B cell (primary cell): ENCODE results near the gene FAM234A. TPM values are rescaled to one million over a fixed set of nuclear protein-coding genes. Genes with fewer than 3 reads are reported as not detected.

Experiments
- ATAC-seq: fragments of 200-7000 bp; cut with Tn5 transposase; one replicate; pipeline ENCODE4 v1.10.0; 2021; ENCODE audit warnings: low read depth, mild to moderate bottlenecking, moderate number of reproducible peaks, moderate library complexity
- CTCF ChIA-PET: fragments of 350-600 bp; sonication (Branson Sonifier 250); formaldehyde crosslinking; loops from one replicate; lab custom pipeline; 2021; ENCODE audit warnings: antibody characterized with exemption, inconsistent platforms; lab: Charles Lee
- POLR2A ChIA-PET: fragments of 350-600 bp; sonication (Branson Sonifier 250); formaldehyde crosslinking; loops from one replicate; lab custom pipeline; 2021; ENCODE audit warnings: antibody characterized with exemption; lab: Charles Lee
- DNase-seq: peaks from one replicate; pipeline ENCODE4 v3.0.0; 2013
- H2AFZ ChIP-seq: 2 replicates; pipeline ENCODE4 v1.6.1; 2012; ENCODE audit warnings: mild to moderate bottlenecking, low read depth, low read length; ENCODE audit not compliant: insufficient read depth, poor library complexity, severe bottlenecking
- H3K27ac ChIP-seq, 2 donors: 1 replicate in 1 of 2; 2 replicates in 1 of 2; pipeline ENCODE4 v1.5.1; 2012 to 2013; ENCODE audit warnings: low read length in 2 of 2, mild to moderate bottlenecking in 2 of 2, moderate library complexity in 1 of 2
- H3K27me3 ChIP-seq, 4 experiments: fragments of 200-600 bp in 1 of 4; sonication (generic) in 1 of 4; replicated peaks in 1 of 4; 1 replicate in 2 of 4; 2 replicates in 2 of 4; pipeline versions ENCODE4 v1.6.1 to v1.7.0; 2013 to 2016; ENCODE audit warnings: low read length in 3 of 4, mild to moderate bottlenecking in 2 of 4, mixed read lengths in 1 of 4, moderate library complexity in 1 of 4; ENCODE audit not compliant: insufficient read depth in 4 of 4, control insufficient read depth in 3 of 4; ENCODE audit errors: control extremely low read depth in 1 of 4
- H3K36me3 ChIP-seq, 2 experiments: replicated peaks in 1 of 2; 1 replicate in 1 of 2; 2 replicates in 1 of 2; pipeline versions ENCODE4 v1.6.1 to v1.7.1; 2013; ENCODE audit warnings: low read length in 1 of 2; ENCODE audit not compliant: insufficient read depth in 2 of 2, control insufficient read depth in 1 of 2; ENCODE audit errors: control extremely low read depth in 1 of 2, extremely low read depth in 1 of 2
- H3K4me1 ChIP-seq, 2 donors: fragments of 200-600 bp in 1 of 2; sonication (generic) in 1 of 2; 1 replicate in 1 of 2; 2 replicates in 1 of 2; pipeline versions ENCODE4 v1.5.1 to v1.6.1; 2013 to 2017; ENCODE audit warnings: low read length in 2 of 2; ENCODE audit not compliant: control insufficient read depth in 2 of 2, insufficient read depth in 2 of 2
- H3K4me2 ChIP-seq: replicated peaks from 2 replicates; pipeline ENCODE3; 2012; ENCODE audit warnings: mild to moderate bottlenecking, low read depth, low read length; ENCODE audit not compliant: poor library complexity, severe bottlenecking
- H3K4me3 ChIP-seq, 5 experiments: fragments of 200-600 bp in 1 of 5; sonication (generic) in 1 of 5; 1 replicate in 3 of 5; 2 replicates in 2 of 5; pipeline versions ENCODE4 v1.5.1 to v1.7.0; 2011 to 2016; ENCODE audit warnings: low read length in 4 of 5, mild to moderate bottlenecking in 4 of 5, low read depth in 2 of 5, control low read depth in 1 of 5, moderate library complexity in 1 of 5; ENCODE audit not compliant: insufficient read depth in 1 of 5; ENCODE audit errors: control extremely low read depth in 1 of 5, extremely low read depth in 1 of 5
- H3K79me2 ChIP-seq: fragments of 200-600 bp; sonication (generic); one replicate; pipeline ENCODE4 v1.6.0; 2016; ENCODE audit warnings: low read length; ENCODE audit not compliant: control insufficient read depth, insufficient read depth
- H3K9ac ChIP-seq: fragments of 200-600 bp; sonication (generic); 2 replicates; pipeline ENCODE4 v1.6.1; 2017; ENCODE audit warnings: mild to moderate bottlenecking, low read length, moderate library complexity
- H3K9me3 ChIP-seq, 3 donors: one replicate each; pipeline versions ENCODE4 v1.6.1 to v1.7.1; 2013; ENCODE audit warnings: low read length in 2 of 3; ENCODE audit not compliant: control insufficient read depth in 2 of 3, insufficient read depth in 1 of 3; ENCODE audit errors: control extremely low read depth in 1 of 3
- H4K20me1 ChIP-seq: 2 replicates; pipeline ENCODE4 v1.6.0; 2012; ENCODE audit warnings: mild to moderate bottlenecking, low read length; ENCODE audit not compliant: insufficient read depth, control insufficient read depth, poor library complexity, severe bottlenecking
- H3K27ac Mint-ChIP-seq: one replicate; pipeline ENCODE4 v1.8.0; 2021; ENCODE audit warnings: mixed read lengths
- H3K27me3 Mint-ChIP-seq: one replicate; pipeline ENCODE4 v1.8.0; 2021; ENCODE audit warnings: mixed read lengths
- H3K4me1 Mint-ChIP-seq: one replicate; pipeline ENCODE4 v1.8.0; 2021; ENCODE audit warnings: mixed read lengths
- H3K4me3 Mint-ChIP-seq: one replicate; pipeline ENCODE4 v1.8.0; 2021; ENCODE audit warnings: mixed read lengths
- H3K9me3 Mint-ChIP-seq: one replicate; pipeline ENCODE4 v1.8.0; 2022; ENCODE audit warnings: mixed read lengths; ENCODE audit not compliant: insufficient read depth
- CTCF ChIP-seq: fragments of 200-600 bp; IDR thresholded peaks from one replicate; pipeline ENCODE4 v1.8.0; 2022; ENCODE audit warnings: antibody characterized with exemption, mild to moderate bottlenecking
- EZH2 ChIP-seq: IDR thresholded peaks from 2 replicates; pipeline ENCODE4 v1.6.1; 2012; ENCODE audit warnings: borderline replicate concordance, low read depth, mild to moderate bottlenecking, moderate library complexity, low read length; ENCODE audit not compliant: insufficient read depth, poor library complexity, severe bottlenecking
- WGBS: methylation state at CpG from one replicate; pipeline ENCODE4 v1.1.5; 2013; ENCODE audit warnings: missing lambda C conversion rate; ENCODE audit not compliant: insufficient coverage; 5-methylcytosine and 5-hydroxymethylcytosine counted together
- intact Hi-C: fragments of 100-400 bp; cut with micrococcal nuclease; formaldehyde crosslinking; loops from one replicate; pipeline ENCODE4 v1.10.0; 2022
- polyA plus RNA-seq: library from polyadenylated mRNA; depleted of rRNA; stranded (reverse); fragments of >200 nt; gene quantifications from 2 replicates; pipeline ENCODE4 v1.2.3, GENCODE V29; 2012
- total RNA-seq, 2 donors: library from RNA; stranded (reverse); fragments of 120-200 nt in 1 of 2; gene quantifications; 1 replicate in 1 of 2; 2 replicates in 1 of 2; pipeline versions ENCODE4 v1.2.3 to v1.2.4, GENCODE V29; 2013 to 2022

Gene FAM234A
- total and polyA plus RNA-seq, 2 donors (not counting 1 experiment from before 2014, with no cell fraction given), result 35.1 to 42.9 TPM

GRCh38 chr16:230949-231348 lies 3.7 kb upstream of the FAM234A start:
- no peaks in the 10 kb centered on the region for H3K27me3 ChIP-seq
- H3K27ac Mint-ChIP-seq, result peak overlapping the region; percentile 50
- WGBS, result 91% methylated on average over 19 of the region's 22 CpGs
- no peaks in the 10 kb centered on the region for H3K9me3 ChIP-seq
- no peak overlapping the region for H3K27ac ChIP-seq
- intact Hi-C loops, result no loop called here
- TF ChIP-seq CTCF, result no peak
- TF ChIP-seq EZH2, result no peak
- no peaks in the 10 kb centered on the region for H3K27me3 Mint-ChIP-seq
- H3K9ac ChIP-seq, result no peak overlapping the region
- H3K4me2 ChIP-seq, result no peak overlapping the region
- POLR2A ChIA-PET, result interaction anchor here (0.6 kb wide), 1 partner anchor 73 kb away, joined by 5 read pairs; no protein-coding TSS in a partner anchor
- no peak for ATAC-seq
- peaks cover 15 to 45% of the 10 kb centered on the region in 2 donors for H3K4me1 ChIP-seq
- peaks cover 37% of the 10 kb centered on the region for H3K4me1 Mint-ChIP-seq
- H3K4me3 ChIP-seq, result no peak overlapping the region
- H3K36me3 ChIP-seq, result peaks cover 8 to 21% of the 10 kb centered on the region in 2 experiments
- CTCF ChIA-PET, result no interaction called here
- no peaks in the 10 kb centered on the region for H3K9me3 Mint-ChIP-seq
- no peak for DNase-seq
- peaks cover 31% of the 10 kb centered on the region for H3K79me2 ChIP-seq
- H4K20me1 ChIP-seq, result peaks cover 30% of the 10 kb centered on the region
- H2AFZ ChIP-seq, result no peak overlapping the region
- no peak overlapping the region for H3K4me3 Mint-ChIP-seq

- peaks cover 6 to 11% of the 10 kb centered on the region in 2 donors for H3K4me1 ChIP-seq
- 100% methylated on average over 1 of the region's 3 CpGs for WGBS
- H3K4me2 ChIP-seq, result no peak overlapping the region
- H4K20me1 ChIP-seq, result peaks cover 37% of the 10 kb centered on the region
- no peaks in the 10 kb centered on the region for H3K36me3 ChIP-seq
- Mint-ChIP-seq H3K4me1 (peaks cover 22% of the 10 kb centered on the region), H3K9me3 (no peaks in the 10 kb centered on the region), H3K4me3 (no peak overlapping the region), H3K27me3 (no peaks in the 10 kb centered on the region), H3K27ac (no peak overlapping the region)
- no peak overlapping the region for H3K9ac ChIP-seq
- ChIA-PET POLR2A (interaction anchor here (0.5 kb wide), 1 partner anchor 17 kb away, joined by 3 read pairs; no protein-coding TSS in a partner anchor), CTCF (no interaction called here)
- DNase-seq (no peak), ATAC-seq (no peak)
- no peaks in the 10 kb centered on the region for H3K27me3 ChIP-seq
- TF ChIP-seq CTCF (no peak), EZH2 (no peak)
- no peaks in the 10 kb centered on the region for H3K9me3 ChIP-seq
- H3K79me2 ChIP-seq, result peaks cover 49% of the 10 kb centered on the region
- intact Hi-C loops, result no loop called here
- no peak overlapping the region for H2AFZ ChIP-seq
- H3K27ac ChIP-seq, result no peak overlapping the region
- H3K4me3 ChIP-seq, result no peak overlapping the region
These were observed 5.3 kb downstream of the FAM234A start for GRCh38 chr16:239948-240277.
